Activated CD4-positive, CD25-positive, alpha-beta regulatory T cell treated with anti-CD3 and anti-CD28 coated beads, Interleukin-2, amount 50 U/mL, for 24 hours (primary cell): Measurements from ENCODE around the gene CYP3A7.
"Not testable (repeated sequence)": the region's sequence is repeated elsewhere in the genome, so short reads cannot be mapped to it uniquely, and the experiment has no call there.

ENCODE experiments used
- ATAC-seq, 2 donors: fragments of 150-1000 bp; cut with Tn5 transposase; one replicate each; pipeline ENCODE4 v1.10.0; 2021; ENCODE audit warnings: mild to moderate bottlenecking in 1 of 2, moderate library complexity in 1 of 2

Gene CYP3A7

DNA sequence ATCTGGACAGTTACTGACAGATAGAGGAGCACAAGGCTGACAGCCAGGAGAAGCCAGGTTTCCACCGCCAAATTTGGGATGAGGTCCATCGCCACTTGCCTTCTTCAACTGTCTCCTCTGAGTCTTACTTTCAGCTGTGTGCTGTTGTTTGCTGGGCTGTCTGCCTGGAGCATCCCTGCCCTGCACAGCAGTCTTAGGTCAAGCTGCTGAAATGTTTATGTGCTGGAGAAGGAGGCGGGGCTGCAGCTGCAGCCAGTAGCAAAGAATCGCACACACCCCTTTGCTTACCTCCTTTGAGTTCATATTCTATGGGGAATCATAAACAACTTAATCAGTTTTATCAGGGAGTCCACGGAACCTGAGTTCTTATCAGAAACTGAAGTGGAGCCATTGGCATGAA is 35.0 kb downstream of the CYP3A7 start:
- no peak for ATAC-seq

DNA sequence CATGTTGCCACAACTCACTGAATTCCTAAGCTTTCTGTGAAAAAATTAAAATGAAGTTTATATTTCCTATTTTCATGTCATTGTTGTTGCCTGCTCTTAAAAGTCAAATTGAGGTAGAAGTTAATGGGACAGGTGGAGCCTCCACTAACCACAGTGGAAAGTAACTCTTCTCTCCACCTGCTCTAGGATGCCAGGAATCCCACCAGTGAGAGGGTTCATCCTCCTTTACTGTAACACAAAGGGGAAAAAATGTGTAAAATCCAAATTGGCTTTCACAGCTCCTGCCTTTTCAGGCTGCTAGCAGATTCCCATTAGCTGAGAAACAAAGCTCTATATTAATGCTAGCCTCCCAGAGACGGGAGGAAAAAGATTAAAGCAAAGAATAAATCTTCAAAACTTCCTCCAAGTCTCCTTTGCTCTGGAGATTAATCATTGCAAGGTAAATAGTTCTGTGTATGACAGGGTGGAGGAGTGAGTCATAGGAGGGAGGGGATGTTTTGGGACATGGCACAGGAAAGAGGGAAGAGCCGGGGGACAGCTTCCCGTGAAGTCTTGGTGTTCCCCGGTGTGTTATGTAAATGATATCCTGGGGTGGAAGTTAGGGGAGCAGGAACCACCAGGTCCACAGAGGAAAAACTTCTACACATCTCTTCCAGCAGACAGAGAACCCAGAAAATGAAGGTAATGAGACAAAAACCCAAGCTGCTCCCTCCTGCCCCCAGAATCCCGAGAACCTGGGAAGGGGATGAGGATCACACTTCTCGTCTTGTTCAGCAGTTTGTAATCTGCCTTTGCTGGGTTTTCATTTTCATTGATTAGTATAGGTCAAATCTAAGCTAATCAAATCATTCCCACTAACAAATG is 35.9 kb downstream of the CYP3A7 start:
- not testable (repeated sequence) for ATAC-seq

DNA sequence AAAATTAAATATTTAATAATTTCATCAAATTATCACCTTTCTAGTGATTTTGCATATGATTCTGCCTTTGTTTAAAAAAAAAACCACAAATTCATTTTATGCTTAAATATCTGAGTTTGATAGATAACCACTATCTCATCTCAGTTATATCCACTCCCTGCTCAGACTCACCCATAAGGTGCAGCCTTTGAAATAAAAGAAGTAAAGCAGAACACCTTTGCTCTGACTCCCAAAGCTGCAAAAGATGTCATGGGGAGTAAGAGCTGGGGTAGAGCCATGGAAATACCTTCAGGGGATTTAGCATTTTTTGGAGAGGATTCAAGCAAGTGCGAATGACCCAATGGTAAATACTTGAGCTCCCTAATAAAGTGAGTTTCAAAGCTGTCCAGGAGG is 40.1 kb downstream of the CYP3A7 start:
- ATAC-seq = no peak

DNA sequence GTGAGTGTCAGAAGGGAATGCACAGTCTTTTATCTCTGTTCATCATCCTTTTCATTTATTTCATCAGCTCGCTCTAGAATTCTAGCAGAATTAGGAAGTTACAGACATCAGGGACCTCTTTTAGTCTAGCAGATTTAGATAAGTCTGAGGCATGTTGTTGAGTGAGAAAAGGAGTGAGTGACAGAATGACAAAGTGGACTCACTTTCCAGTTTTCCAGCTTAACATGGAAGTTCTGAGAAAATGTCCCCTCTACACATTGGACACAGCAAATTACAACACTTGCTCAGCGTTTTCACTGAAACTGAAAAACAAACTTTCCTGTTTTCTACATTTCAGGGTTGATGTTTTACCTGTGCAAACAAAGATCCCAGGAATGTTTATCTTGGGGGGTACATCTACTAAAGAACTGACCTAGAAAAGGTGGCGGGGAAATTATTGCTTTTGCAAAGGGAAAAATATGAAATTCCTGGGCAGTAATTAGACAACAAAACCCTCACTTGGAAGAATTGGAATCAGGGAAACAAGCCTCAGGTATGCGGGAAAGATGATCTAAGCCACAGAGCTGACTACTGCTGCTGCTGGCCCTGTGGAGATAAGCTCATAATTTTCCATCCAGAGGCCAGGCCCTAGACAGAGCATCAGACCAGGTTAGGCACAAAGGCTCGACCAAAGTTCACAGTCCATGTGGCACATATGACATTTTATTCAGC is 40.6 kb downstream of the CYP3A7 start:
- no peak for ATAC-seq

DNA sequence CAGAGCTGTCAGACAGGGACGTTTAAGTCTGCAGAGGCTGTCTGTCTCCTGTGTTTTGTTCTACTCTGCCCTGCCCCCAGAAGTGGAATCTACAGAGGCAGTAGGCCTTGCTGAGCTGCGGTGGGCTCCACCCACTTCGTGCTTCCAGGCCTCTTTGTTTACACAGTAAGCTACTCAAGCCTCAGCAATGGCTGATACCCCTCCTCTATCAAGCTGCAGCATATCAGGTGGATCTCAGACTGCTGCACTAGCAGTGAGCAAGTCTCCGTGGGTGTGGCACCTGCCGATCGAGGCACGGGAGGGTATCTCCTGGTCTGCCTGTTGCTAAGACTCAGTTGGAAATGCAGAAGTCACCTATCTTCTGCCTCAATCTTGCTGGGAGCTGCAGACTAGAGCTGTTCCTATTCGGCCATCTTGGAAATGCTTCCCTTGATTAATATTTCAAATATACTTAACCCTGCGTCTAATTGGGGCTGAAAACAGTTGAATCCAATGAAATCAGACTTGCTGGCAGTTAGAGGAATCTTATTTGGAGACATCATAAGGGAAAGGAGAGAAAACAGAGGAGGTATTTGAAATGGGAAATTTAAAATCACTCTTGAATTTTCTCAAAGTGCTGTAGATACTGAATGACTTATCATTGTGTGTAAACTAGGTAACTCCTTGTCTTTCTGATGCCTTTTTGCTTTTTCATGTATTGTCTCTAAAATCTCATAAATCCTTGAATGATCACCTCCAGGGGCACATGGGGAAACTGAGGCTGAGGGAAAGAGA is 41.4 kb downstream of the CYP3A7 start:
- ATAC-seq = no peak

DNA sequence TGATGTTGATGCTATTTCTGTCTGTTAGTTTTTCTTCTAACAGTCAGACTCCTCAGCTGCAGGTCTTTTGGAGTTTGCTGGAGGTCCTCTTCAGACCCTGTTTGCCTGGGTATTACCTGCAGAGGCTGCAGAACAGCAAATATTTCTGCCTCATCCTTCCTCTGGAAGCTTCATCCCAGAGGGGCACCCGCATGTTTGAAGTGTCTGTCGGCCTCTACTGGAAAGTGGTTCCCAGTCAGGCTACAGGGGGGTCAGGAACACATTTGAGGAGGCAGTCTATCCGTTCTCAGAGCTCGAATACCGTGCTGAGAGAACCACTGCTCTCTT is 41.9 kb downstream of the CYP3A7 start:
- ATAC-seq = no peak

DNA sequence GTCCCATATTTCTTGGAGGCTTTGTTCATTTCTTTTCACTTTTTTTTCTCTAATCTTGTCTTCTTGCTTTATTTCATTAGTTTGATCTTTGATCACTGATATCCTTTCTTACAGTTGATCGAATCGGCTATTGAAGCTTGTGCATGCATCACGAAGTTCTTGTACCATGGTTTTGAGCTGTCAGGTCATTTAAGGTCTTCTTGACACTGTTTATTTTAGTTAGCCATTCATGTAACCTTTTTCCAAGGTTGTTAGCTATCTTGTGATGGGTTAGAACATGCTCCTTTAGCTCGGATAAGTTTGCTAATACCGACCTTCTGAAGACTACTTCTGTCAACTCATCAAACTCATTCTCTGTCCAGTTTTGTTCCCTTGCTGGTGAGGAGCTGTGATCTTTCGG is 42.4 kb downstream of the CYP3A7 start:
- not testable (repeated sequence) for ATAC-seq

DNA sequence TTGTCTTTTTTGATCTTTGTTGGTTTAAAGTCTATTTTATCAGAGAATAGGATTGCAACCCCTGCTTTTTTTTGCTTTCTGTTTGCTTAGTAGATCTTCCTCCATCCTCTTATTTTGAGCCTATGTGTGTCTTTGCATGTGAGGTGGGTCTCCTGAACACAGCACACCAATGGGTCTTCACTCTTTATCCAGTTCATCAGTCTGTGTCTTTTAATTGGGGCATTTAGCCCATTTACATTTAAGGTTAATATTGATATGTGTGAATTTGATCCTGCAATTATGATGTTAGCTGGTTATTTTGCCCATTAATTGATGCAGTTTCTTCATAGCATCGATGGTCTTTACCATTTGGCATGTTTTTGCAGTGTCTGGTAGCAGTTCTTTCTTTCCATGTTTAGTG is 43.3 kb downstream of the CYP3A7 start:
- ATAC-seq = not testable (repeated sequence)

DNA sequence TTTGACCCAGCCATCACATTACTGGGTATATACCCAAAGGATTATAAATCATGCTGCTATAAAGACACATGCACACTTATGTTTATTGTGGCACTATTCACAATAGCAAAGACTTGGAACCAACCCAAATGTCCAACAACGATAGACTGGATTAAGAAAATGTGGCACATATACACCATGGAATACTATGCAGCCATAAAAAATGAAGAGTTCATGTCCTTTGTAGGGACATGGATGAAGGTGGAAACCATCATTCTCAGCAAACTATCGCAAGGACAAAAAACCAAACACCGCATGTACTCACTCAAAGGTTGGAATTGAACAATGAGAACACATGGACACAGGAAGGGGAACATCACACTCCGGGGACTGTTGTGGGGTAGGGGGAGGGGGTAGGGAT is 44.1 kb downstream of the CYP3A7 start:
- not testable (repeated sequence) for ATAC-seq

DNA sequence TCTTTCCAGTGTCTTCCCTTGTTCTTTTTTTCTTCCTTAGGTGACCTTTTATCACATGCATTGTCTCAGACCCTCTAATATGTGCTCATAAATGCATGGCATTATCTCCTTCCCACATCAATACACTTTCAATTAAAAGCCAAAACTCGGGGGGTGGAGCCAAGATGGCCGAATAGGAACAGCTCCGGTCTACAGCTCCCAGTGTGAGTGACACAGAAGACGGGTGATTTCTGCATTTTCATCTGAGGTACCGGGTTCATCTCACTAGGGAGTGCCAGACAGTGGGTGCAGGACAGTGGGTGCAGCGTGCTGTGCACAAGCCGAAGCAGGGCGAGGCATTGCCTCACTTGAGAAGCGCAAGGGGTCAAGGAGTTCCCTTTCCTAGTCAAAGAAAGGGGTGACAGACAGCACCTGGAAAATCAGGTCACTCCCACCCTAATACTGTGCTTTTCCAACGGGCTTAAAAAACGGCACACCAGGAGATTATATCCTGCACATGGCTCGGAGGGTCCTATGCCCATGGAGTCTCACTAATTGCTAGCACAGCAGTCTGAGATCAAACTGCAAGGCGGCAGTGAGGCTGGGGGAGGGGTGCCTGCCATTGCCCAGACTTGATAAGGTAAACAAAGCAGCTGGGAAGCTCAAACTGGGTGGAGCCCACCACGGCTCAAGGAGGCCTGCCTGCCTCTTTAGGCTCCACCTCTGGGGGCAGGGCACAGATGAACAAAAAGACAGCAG is 49.0 kb downstream of the CYP3A7 start:
- not testable (repeated sequence) for ATAC-seq

DNA sequence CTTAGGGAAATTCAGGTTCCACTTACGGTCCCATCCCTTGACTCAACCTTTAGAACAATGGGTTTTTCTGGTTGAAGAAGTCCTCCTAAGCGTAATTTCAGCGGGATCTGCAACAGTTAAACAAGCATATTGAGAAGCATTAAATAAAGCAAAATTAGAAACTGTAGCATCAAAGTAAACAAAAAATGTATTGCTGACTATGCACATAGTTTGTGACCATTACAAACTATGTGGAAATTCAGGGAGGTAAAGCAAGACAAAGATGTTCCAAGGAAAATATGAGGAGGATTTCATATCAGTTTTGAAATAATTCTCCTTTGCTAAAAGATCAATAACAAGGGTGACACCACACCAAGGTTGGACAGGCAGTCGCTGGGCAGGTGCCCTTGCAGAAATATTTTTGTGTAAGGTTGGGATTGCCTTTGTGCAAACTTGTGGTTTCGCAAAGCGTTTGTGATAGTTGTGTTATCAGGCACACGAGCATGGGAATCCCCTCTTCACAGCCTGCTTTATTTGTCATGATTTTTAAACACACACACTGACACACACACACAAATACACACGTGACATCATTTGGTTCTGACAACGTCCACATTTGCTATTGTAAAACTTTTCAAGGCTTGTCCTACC is 49.8 kb downstream of the CYP3A7 start:
- no peak for ATAC-seq

DNA sequence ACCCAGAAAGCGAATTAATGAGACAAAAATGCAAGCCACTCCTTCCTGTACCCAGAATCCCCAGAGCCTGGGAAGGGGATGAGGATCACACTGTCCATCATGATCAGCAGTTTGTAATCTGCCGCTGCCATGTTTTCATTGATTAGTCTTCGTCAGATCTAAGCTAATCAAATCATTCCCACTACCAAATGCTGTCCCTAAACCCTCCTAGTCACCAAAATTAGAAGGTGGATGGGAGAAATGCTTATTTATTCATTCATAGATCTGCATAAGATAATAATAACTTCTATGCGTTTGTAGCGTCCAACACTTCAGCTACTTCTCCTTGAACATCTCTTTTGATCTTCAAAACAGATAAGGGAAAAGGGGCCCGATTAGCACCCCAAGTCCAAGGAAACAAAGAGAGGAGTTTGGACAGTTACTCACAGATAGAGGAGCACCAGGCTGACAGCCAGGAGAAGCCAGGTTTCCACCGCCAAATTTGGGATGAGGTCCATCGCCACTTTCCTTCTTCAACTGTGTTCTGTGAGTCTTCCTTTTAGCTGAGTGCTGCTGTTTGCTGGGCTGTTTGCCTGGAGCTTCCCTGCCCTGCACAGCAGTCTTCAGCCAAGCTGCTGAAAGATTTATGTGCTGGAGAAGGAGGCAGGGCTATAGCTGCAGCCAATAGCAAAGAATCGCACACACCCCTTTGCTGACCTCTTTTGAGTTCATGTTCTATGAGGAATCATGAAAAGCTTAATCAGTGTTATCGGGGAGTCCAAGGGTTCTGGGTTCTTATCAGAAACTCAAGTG is 55.4 kb downstream of the CYP3A7 start, which contains the start of gene CYP3A5:
TSS of gene CYP3A5 (minus strand) at position 597 of the 792 bp plus-strand sequence. CDS start at position 497, 100 bp downstream.
- no peak for ATAC-seq

DNA sequence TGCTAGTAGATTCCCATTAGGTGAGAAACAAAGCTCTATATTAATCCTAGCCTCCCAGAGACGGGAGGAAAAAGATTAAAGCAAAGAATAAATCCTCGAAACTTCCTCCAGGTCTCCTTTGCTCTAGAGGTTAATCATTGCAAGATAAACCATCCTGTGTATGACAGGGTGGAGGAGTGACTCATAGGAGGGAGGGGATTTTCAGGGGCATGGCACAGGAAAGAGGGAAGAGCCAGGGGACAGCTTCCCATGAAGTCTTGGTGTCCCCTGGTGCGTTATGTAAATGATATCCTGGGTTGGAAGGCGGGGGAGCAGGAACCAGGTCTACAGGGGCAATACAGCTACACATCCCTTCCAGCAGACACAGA is 56.0 kb downstream of the CYP3A7 start:
- ATAC-seq = no peak

DNA sequence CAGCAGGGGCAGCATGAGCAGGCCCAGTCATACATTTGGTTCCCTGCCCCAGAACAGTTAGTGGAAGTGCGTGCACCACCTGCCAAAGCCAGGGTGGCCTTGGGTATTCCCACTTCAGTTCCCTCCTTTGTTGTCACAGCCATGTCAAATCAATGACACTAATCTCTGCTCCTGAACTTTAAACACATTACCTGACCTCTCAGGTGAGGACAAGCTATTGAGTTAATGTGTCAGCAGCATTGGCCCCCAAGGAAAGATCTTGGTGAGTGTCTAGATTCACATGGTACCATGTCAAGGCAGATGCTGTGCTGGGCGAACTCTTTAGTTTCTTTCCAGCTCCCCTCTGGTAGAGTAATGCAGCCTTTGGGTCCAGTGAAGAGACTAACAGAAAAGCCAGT is 57.3 kb downstream of the CYP3A7 start:
- no peak for ATAC-seq

DNA sequence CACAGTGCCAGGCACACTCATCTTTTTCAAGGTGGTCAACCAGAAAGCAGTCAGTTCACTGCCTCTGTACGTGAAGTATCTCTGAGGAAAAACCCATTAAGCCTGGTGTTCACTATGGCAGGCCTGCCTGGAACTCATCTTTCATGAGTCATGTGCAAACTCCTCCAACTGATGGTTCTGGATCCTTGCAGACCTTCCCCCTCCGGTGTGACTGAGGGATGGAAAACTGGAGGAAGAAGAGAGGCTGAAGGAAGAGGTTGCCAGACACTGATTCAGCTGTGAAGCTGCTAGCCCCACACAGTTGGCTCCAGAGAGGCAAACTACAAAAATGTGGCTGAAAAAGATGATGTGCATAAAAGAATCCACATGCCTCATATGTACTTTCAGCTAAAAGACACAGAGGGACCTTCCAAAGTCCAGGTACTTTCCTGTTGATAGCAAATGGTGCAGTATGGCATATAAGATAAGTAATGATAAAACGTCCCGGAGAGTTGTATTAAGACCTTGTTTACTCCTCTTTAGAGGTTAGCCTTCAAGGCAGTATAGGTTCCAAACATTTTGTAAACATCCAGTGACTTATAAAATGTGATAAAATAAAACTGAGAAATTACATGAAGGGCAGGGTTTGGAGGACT is 57.9 kb downstream of the CYP3A7 start:
- no peak for ATAC-seq

DNA sequence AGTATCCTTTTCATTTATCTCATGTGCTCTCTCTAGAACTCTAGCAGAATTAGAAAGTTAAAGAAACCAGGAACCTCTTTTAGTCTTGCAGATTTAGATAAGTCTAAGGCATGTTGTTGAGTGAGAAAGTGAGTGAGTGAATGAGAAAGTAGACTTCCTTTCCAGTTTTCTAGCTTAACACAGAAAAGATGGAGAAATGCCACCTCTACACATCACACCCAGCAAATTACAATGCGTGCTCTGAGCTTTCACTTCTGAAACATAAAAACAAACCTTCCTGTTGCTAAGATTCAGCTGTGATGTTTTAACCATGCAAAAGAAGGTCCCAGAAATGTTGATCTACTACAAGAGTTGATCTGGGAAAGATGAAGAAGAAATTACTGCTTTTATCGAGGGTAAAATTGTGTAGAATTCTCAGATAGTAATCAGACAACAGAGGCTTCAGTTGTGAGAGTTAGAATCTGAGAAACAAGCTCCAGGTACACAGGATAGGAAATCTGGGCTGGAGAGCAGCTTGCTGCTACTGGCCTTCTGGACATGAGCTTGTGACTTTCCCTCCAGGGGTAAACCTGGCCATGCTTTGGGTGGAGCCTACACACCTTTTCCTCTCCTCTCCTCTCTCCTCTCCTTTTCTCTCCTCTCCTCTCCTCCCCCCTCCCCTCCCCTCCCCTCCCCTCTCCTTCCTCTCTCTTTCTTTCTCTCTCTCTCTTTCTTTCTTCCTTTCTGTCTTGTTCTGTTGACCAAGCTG is 59.8 kb downstream of the CYP3A7 start:
- ATAC-seq = no peak

DNA sequence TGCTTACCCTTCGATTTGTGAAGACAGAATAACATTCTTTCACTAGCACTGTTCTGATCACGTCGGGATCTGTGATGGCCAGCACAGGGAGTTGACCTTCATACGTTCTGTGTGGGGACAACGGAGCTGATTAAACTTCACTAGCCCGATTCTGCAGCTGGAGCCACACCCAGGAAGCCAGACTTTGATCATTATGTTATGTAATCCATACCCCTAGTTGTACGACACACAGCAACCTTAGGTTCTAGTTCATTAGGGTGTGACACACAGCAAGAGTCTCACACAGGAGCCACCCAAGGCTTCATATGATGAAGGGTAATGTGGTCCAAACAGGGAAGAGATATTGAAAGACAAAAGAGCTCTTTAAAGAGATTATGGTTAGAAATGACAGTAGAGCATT is 62.4 kb downstream of the CYP3A7 start:
- ATAC-seq = no peak

DNA sequence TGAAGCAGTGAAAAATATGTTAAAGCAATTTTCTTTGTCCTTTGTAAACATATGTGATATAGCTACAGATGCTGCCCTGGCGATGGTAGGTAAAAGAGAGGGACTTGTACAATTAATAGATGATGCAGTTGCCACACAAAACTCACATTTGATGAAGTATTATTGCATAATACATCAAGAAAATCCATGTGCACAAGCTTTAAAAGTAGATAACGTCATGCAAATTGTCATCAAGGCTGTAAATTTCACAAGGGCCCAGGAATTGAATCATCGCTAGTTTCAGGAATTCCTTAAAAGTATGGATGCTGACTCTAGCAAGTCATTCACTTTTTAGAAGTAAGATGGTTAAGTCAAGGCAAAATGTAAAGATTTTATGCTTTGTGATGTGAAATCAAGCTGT is 65.2 kb downstream of the CYP3A7 start:
- no peak for ATAC-seq

DNA sequence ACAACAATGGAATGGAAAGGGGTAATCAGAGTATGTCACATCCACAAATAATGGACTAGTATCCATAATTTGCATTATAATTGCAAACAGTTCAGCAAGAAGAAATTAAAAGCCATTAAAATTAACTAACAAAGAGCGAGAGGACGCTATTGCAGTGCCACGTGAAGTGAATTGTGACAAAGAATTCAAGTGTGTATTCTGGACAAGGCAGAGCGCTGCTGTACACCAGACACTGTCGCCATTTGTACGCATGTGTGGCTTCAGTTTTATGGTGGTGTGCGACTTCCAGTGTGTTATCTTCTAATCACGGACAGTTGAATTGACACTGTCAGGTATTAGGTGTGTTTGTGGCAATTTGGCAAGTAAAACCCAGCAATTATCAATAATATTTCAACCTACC is 66.5 kb downstream of the CYP3A7 start:
- no peak for ATAC-seq

DNA sequence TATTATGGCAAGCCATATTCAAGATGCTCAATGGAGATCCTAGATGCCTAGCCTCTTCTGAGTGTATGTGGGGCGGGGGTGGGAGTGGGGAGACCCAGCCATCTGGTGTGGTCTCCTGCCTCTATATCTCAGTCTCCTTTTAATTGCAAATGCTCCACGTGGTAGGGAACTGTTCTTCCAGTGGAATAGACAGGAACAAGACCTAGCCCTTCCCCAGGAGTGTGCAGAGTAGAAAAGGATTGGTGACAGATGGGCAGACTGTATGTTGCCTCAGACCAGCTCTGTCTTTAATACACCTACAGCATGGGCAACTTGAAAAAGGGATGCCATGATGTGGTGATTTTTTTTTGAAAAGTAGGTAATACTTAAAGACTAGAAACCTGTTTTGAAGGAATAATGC is 67.8 kb downstream of the CYP3A7 start:
- no peak for ATAC-seq
